GM19452 (cell line): ENCODE measurements around the gene SLC38A8.

ENCODE experiments used
- ATAC-seq: cut with Tn5 transposase; IDR thresholded peaks from one replicate; pipeline ENCODE4 v1.9.1; 2021; ENCODE audit not compliant: unreplicated experiment

The SLC38A8 gene

GRCh38 chr16:83973077-83973476 lies 69.5 kb downstream of the SLC38A8 start:
- no peak for ATAC-seq

- no peak for ATAC-seq
Observed at GRCh38 chr16:83972256-83973008, 70.2 kb downstream of the SLC38A8 start.

DNA sequence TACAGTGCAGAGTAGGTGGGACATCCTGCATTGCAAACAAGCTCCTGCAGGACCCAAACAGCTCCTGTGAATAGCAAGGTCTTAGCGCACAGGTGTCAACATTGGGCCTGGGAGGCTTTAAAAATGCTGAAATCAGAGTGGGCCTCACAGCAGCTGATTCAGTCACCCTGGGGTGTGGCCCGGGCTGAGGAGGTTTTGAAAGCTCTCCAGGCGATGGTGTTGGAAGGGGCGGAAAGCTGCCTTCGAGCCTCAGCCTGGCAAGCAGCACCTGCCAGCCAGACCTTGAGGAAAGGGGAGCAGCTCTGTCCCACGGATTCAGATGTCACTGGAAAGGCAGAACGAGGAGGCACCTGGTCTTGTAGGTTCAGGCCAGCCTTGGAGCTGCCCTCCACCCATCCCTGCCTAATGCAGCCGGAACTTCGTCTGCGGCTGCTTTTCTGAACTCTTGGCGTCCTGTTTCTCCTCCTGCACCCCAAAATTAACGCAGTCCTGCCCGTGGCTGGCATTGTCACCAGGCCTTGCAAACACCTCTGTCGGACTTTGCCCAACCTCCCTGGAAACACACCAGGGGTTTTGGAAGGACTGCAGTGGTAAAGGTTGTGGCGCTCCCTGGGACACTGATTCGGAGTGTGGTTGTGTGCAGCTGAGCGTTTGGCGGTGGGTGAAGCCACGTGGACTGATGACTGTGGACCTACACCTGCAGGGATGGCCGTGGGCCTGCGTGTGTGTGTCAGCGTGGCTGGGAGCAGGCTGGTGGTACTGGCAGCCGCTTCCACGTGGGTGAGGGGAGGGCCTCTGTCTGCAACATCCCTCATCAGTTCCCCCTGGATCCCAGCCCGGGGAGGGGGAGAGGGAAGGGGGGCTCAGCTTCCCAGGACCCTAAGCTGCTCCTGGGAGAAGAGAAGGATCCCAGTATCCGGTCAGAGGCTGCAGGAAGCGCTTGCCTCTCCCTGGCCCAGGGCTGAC lies 71.1 kb downstream of the SLC38A8 start:
- ATAC-seq = no peak

GRCh38 chr16:83970430-83970815 lies 72.2 kb downstream of the SLC38A8 start:
- ATAC-seq = no peak

DNA sequence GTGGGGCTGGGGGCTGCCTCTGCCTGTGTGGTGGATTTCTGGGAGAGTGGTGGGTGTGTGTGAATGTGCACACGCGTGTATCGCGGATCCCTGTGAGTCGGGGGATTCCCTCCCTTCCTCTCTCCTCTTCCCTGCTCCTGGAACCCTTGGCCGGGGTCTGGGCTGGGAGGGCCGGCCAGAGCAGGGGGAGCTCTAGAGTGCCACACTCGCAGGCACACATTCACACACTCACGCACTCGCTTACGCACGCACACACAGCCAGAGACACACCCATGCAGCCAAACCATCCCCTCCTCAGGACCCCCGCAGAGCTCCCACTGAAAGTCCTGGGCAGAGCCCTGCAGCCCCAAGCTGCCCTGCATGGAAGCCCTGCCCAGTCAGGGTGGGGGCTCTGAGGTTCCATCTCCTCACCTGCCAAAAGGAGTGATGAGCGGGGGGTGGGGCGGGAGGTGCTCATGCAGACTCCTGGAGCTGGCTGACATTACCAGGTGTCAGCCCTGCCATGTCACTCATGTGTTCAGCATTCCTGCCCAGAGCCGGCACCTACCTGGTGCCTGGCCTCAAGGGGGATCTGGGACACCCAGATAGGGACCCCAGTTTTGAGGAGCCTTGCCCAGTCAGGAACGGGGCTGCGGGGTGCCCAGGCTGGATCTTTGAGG lies 72.7 kb downstream of the SLC38A8 start:
- no peak for ATAC-seq

DNA sequence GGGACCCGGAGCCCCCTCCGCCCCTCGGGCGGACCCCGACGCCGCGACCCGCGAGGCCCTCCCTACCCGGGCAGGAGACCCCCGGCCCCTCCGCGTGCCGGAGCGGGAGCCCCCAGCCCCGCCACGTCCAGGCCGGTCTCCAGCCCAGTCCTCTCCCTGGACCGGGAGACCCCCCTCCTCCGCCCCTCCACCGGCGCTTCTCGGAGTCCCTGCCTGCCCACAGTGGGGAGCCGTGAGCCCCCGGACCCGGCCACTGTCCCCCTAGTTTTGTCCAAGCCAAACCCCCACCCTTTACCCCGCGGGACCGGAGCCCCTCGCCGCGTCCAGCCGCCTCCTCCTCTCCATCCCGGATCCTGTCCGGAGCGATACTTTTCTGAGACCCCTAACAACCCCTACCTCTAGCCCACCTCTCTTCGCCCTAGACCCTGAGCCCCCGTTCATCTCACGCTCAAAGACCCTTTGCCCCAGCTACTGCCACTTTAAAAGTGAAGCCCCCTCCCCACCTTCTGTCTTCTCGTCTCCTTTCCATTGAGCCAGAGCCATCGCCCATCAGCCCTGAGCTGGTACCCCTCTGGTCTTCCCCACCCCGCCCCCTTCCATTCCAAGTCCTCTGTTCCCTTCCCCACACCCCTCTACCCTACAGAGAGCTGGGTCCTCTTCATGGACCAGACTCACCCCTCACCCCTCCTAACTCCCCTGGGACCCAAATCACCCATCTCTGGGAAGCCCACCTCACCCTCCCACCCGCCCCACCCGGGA lies 73.5 kb downstream of the SLC38A8 start:
- no peak for ATAC-seq

DNA sequence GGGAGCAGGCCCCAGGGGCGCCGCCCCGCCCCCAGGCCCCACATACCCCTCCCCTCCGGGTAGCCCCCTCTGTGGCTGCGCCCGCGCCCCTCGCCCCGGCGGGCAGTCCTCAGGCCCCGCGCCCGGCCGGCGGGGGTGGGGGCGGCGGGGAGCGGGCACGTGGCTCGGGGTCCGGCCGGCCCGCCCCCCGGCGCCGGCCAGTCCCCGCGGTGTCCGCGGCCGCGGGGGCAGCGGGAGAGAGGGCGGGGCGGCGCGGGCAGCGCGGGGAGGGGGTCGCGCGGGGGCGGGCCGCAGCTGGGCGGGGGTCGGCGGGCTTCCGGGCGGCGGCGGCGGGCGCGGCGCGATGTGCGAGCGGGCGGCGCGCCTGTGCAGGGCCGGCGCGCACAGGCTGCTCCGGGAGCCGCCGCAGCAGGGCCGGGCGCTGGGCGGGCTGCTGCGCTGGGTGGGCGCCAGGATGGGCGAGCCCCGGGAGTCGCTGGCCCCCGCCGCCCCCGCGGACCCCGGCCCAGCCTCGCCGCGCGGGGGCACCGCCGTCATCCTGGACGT lies 74.2 kb downstream of the SLC38A8 start:
- no peak for ATAC-seq

GRCh38 chr16:83967838-83968305 lies 74.7 kb downstream of the SLC38A8 start, which contains the start of gene NECAB2:
Gene NECAB2 (plus strand): TSS chr16:83968244. CDS start chr16:83968649, 405 bp downstream.
- ATAC-seq = no peak

GRCh38 chr16:83967091-83967490 lies 75.5 kb downstream of the SLC38A8 start:
- ATAC-seq = no peak

GRCh38 chr16:83966153-83966696 lies 76.4 kb downstream of the SLC38A8 start:
- no peak for ATAC-seq

GRCh38 chr16:83965444-83966152 lies 77.0 kb downstream of the SLC38A8 start:
- no peak for ATAC-seq

GRCh38 chr16:83964684-83965443 lies 77.7 kb downstream of the SLC38A8 start:
- ATAC-seq = no peak

DNA sequence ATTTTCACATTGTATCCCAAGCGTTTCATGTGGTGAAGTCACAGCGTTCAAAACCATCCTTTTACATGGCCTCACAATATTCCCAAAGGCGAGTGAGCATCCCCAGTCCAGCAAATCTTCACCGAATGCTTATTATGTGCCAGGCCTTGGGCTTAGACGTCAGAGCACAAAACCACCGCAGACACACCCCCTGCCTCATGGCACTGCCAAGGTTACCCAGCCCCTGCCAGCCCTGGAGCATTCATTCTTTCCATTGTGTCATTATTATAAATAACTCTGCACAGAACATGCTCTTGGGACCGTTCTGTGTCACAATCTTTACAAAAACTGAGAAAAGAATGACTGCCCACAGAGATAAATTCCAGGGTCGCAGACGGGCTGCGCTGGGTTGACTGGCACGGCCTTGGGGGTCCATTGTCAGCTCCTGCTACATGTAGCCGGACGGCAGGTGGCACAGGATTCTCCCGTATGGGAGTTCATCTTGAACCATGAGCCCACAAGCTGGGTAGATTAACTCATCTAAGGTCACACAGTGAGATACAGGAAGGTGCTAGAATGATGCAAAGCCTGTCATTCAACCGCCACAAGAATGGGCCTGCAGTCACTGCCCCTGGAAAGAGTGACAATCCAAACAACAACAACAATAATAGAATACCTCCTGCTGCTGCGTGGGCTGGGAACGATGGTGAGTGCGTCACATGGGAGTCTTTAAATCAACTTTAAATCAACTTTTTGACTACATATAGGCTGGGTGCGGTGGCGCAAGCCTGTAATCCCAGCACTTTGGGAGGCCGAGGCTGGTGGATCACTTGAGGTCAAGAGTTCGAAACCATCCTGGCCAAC lies 79.1 kb downstream of the SLC38A8 start:
- ATAC-seq = no peak

DNA sequence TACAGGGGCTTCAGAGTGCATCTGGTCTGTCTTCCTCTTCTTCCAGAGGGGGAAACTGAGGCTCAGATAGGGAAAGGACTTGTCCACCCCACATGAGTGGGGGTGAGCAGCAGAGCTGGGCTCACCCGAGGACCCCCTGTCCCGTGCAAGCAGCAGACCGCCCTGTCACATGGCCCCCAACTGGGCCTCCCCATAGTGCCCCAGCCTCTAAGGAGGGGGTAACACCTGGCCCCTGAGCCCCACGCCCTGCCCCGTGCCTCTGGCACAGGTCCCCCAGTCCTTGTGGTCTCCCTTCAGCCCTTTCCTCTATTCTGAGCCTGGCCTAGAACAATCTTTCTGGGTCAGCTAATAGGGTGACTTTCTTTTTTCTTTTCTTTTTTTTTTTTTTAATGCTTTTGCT lies 81.0 kb downstream of the SLC38A8 start:
- ATAC-seq = no peak

DNA sequence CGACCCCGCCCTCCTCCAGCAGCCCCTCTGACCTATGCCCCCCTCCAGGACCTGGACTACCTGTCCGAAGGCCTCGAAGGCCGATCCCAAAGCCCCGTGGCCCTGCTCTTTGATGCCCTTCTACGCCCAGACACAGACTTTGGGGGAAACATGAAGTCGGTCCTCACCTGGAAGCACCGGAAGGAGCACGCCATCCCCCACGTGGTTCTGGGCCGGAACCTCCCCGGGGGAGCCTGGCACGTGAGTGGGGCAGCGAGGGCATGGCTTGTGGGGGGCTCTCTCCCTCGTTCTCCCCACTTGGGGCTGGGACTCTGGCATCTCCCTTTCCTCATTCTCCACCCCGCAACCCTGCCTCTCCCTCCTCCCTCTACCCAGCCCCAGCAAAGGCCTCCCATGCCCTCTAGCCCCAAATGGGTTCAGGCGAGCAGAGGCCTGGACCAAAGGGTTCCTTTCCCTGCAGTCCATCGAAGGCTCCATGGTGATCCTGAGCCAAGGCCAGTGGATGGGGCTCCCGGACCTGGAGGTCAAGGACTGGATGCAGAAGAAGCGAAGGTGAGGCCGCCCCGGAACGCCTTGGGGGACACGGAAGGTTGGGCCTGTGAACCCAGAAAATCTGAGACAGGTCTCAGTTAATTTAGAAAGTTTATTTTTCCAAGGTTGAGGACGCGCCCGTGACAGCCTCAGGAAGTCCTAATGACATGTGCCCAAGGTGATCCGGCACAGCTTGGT lies 81.9 kb downstream of the SLC38A8 start:
- ATAC-seq = no peak
